Fibroblast of lung (primary cell): Measurements from ENCODE around the gene C16orf89. TPM values are rescaled to one million over a fixed set of nuclear protein-coding genes. Genes with fewer than 3 reads are reported as not detected.
"Not testable (repeated sequence)": the region's sequence is repeated elsewhere in the genome, so short reads cannot be mapped to it uniquely, and the experiment has no call there.

Experiments used
- DNase-seq, 2 donors: peaks; one replicate each; pipeline versions ENCODE4 v3.0.0 to v3.0.0-alpha.2; 2010; ENCODE audit warnings: low read depth in 2 of 2
- H2AFZ ChIP-seq: 2 replicates; pipeline ENCODE4 v1.5.1; 2012; ENCODE audit warnings: low read length, control low read depth, inconsistent platforms
- H3K27ac ChIP-seq: 2 replicates; pipeline ENCODE4 v1.5.1; 2011; ENCODE audit warnings: low read length, control low read depth; ENCODE audit not compliant: insufficient read depth
- H3K27me3 ChIP-seq: 2 replicates; pipeline ENCODE4 v1.5.1; 2011; ENCODE audit warnings: mild to moderate bottlenecking, low read length; ENCODE audit not compliant: control insufficient read depth, insufficient read depth
- H3K36me3 ChIP-seq: 2 replicates; pipeline ENCODE4 v1.5.1; 2011; ENCODE audit warnings: low read length; ENCODE audit not compliant: control insufficient read depth, insufficient read depth
- H3K4me1 ChIP-seq: 2 replicates; pipeline ENCODE4 v1.5.1; 2011; ENCODE audit warnings: low read length; ENCODE audit not compliant: control insufficient read depth, insufficient read depth; ENCODE audit errors: extremely low read depth
- H3K4me2 ChIP-seq: 2 replicates; pipeline ENCODE4 v1.5.1; 2011; ENCODE audit warnings: low read length, control low read depth; ENCODE audit not compliant: insufficient read depth; ENCODE audit errors: extremely low read depth
- H3K4me3 ChIP-seq, 4 experiments: fragments of 200-600 bp in 1 of 4; sonication (generic) in 1 of 4; replicated peaks in 1 of 4; 2 replicates each; pipeline ENCODE4 v1.5.1; 2011 to 2016; ENCODE audit warnings: low read length in 4 of 4, low read depth in 3 of 4, mild to moderate bottlenecking in 3 of 4, control low read depth in 2 of 4, inconsistent platforms in 1 of 4, mixed read lengths in 1 of 4; ENCODE audit not compliant: insufficient read depth in 1 of 4; ENCODE audit errors: control extremely low read depth in 1 of 4
- H3K79me2 ChIP-seq: 2 replicates; pipeline ENCODE4 v1.5.1; 2012; ENCODE audit warnings: mild to moderate bottlenecking, low read length, inconsistent platforms; ENCODE audit not compliant: control insufficient read depth, insufficient read depth
- H3K9ac ChIP-seq: 2 replicates; pipeline ENCODE4 v1.5.1; 2011; ENCODE audit warnings: mild to moderate bottlenecking, low read length, control low read depth; ENCODE audit not compliant: insufficient read depth
- H3K9me3 ChIP-seq: 2 replicates; pipeline ENCODE4 v1.5.1; 2012; ENCODE audit warnings: low read depth, low read length; ENCODE audit not compliant: control insufficient read depth, insufficient read depth
- H4K20me1 ChIP-seq: 2 replicates; pipeline ENCODE4 v1.5.1; 2011; ENCODE audit warnings: low read length; ENCODE audit not compliant: control insufficient read depth, insufficient read depth; ENCODE audit errors: extremely low read depth
- CTCF ChIP-seq, 2 donors: IDR thresholded peaks in 1 of 2; conservative IDR thresholded peaks in 1 of 2; 1 replicate in 1 of 2; 2 replicates in 1 of 2; pipeline ENCODE4 v1.5.1; 2011 to 2012; ENCODE audit warnings: low read length in 2 of 2, control low read depth in 1 of 2, inconsistent platforms in 1 of 2, low read depth in 1 of 2, mild to moderate bottlenecking in 1 of 2
- EZH2 ChIP-seq: IDR thresholded peaks from 2 replicates; pipeline ENCODE4 v1.5.1; 2012; ENCODE audit warnings: low read length, control low read depth, mild to moderate bottlenecking; ENCODE audit errors: missing control alignments
- polyA plus RNA-seq, 2 donors: library from polyadenylated mRNA; depleted of rRNA in 1 of 2; stranded (reverse) in 1 of 2; unstranded in 1 of 2; fragments of >200 nt; gene quantifications; 2 replicates each; pipeline ENCODE4 v1.2.1, GENCODE V29; 2011 to 2012; ENCODE audit warnings: missing spikeins in 1 of 2
- total RNA-seq: library from RNA; depleted of rRNA; stranded (reverse); fragments of >200 nt; gene quantifications from 2 replicates; pipeline ENCODE4 v1.2.1, GENCODE V29; 2014

C16orf89 gene
- total and polyA plus RNA-seq, 2 donors (not counting 1 experiment from before 2014, with no cell fraction given), result 0.53 to 5.9 TPM

GRCh38 chr16:5045499-5046115, 20.1 kb downstream of the C16orf89 start:
- Histone ChIP-seq H3K4me2 (no peak overlapping the region), H3K4me1 (no peaks in the 10 kb centered on the region), H3K36me3 (no peaks in the 10 kb centered on the region), H2AFZ (no peak overlapping the region), H3K9me3 (no peaks in the 10 kb centered on the region), H4K20me1 (no peaks in the 10 kb centered on the region), H3K4me3 (no peak overlapping the region), H3K27me3 (no peaks in the 10 kb centered on the region), H3K27ac (no peak overlapping the region), H3K79me2 (no peaks in the 10 kb centered on the region), H3K9ac (no peak overlapping the region)
- DNase-seq, result no peak
- no peak for TF ChIP-seq EZH2
- no peak for TF ChIP-seq CTCF (conservative IDR thresholded peaks at IDR 0.05 in 1 of 2, IDR thresholded peaks at IDR 0.05 in 1 of 2; ENCODE audit: low read depth in 1 of 2, low read length in 2 of 2)

DNA sequence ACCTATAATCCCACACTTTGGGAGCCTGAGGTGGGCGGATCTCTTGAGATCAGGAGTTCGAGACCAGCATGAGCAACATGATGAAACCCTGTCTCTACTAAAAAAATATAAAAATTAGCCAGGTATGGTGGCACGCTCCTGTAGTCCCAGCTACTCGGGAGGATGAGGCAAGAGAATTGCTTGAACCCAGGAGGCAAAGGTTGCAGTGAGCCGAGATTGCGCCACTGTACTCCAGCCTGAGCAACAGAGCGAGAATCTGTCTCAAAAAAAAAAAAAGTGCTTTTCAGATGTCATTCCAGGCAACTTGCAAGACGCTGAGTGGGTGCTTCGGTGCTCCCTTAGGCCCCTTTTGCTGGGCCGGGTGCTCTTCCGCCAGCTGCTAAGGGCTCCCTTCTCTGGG, 21.2 kb downstream of the C16orf89 start:
- not testable (repeated sequence) for H3K4me2 ChIP-seq, H3K9ac ChIP-seq, DNase-seq, H3K36me3 ChIP-seq, H3K4me3 ChIP-seq, H2AFZ ChIP-seq, H3K9me3 ChIP-seq, H3K27me3 ChIP-seq, H3K27ac ChIP-seq, H3K79me2 ChIP-seq, H3K4me1 ChIP-seq, H4K20me1 ChIP-seq

- no peaks in the 10 kb centered on the region for H3K9me3 ChIP-seq
- no peaks in the 10 kb centered on the region for H3K4me1 ChIP-seq
- no peak overlapping the region for H3K9ac ChIP-seq
- H3K4me3 ChIP-seq, result no peak overlapping the region
- no peak overlapping the region for H3K27ac ChIP-seq
- H3K27me3 ChIP-seq, result no peaks in the 10 kb centered on the region
- no peak for DNase-seq
- no peaks in the 10 kb centered on the region for H3K79me2 ChIP-seq
- TF ChIP-seq EZH2, result no peak
- TF ChIP-seq CTCF (conservative IDR thresholded peaks at IDR 0.05 in 1 of 2, IDR thresholded peaks at IDR 0.05 in 1 of 2; ENCODE audit: low read depth in 1 of 2, low read length in 2 of 2), result no peak
- no peak overlapping the region for H3K4me2 ChIP-seq
- H2AFZ ChIP-seq, result no peak overlapping the region
- no peaks in the 10 kb centered on the region for H3K36me3 ChIP-seq
- no peaks in the 10 kb centered on the region for H4K20me1 ChIP-seq
Observed at GRCh38 chr16:5044011-5044540, 21.7 kb downstream of the C16orf89 start.
